K562 (cell line): Measurements from ENCODE around the gene PPM1E. TPM values are rescaled to one million over a fixed set of nuclear protein-coding genes. Genes with fewer than 3 reads are reported as not detected.
A peak's percentile ranks its signal among the peaks of the same experiment; 100 is the strongest.

Experiments used
- ATAC-seq: fragments of 200-7000 bp; cut with Tn5 transposase; 3 replicates; pipeline ENCODE4 v1.9.1; 2020; ENCODE audit warnings: moderate library complexity
- BruUV-seq: library from RNA; stranded (reverse); fragments of 400-500 nt; replicated peaks from 2 replicates; lab custom pipeline; 2021; lab: Mats Ljungman, UMichigan
- CTCF ChIA-PET: fragments of 300-600 bp; formaldehyde crosslinking; extraction: SDS; loops from one replicate; lab custom pipeline; 2021; ENCODE audit warnings: low intra/inter-chr PET ratio; lab: Yijun Ruan, JAX
- POLR2A ChIA-PET: fragments of 300-600, 350-650 bp; sonication (Branson Sonifier 250); formaldehyde crosslinking; extraction: SDS; loops from one replicate; lab custom pipeline; 2021; ENCODE audit warnings: antibody characterized with exemption, inconsistent platforms; lab: Yijun Ruan, JAX
- DNase-seq, 4 experiments: peaks; one replicate each; pipeline versions ENCODE4 v3.0.0 to v3.0.0-alpha.2; 2011 to 2018; ENCODE audit warnings: low spot score in 3 of 4, mixed read lengths in 3 of 4; ENCODE audit errors: extremely low read depth in 1 of 4
- FAIRE-seq: peaks from 2 replicates; lab custom pipeline; 2011; peaks lifted over from hg19 to GRCh38; lab: Jason Lieb, UNC
- H2AFZ ChIP-seq: 2 replicates; pipeline ENCODE4 v1.6.0; 2011; ENCODE audit warnings: low read depth, low read length, control low read depth, inconsistent platforms
- H3K27ac ChIP-seq: fragments of 200-600 bp; 3 replicates; pipeline ENCODE4 v1.8.0; 2011; ENCODE audit warnings: low read depth, mild to moderate bottlenecking, control low read depth, inconsistent platforms, low read length, moderate library complexity, mixed read lengths; ENCODE audit errors: extremely low read depth
- H3K27me3 ChIP-seq, 2 experiments: fragments of 300-600 bp in 1 of 2; 2 replicates in 1 of 2; 3 replicates in 1 of 2; pipeline versions ENCODE4 v1.6.0 to v1.8.0; 2011; ENCODE audit warnings: inconsistent platforms in 2 of 2, low read length in 2 of 2, mild to moderate bottlenecking in 1 of 2, mixed read lengths in 1 of 2, moderate library complexity in 1 of 2; ENCODE audit not compliant: control insufficient read depth in 2 of 2, insufficient read depth in 2 of 2
- H3K36me3 ChIP-seq: fragments of 300-600 bp; 3 replicates; pipeline ENCODE4 v1.8.0; 2011; ENCODE audit warnings: mild to moderate bottlenecking, low read length, inconsistent platforms; ENCODE audit not compliant: control insufficient read depth, insufficient read depth
- H3K4me1 ChIP-seq, 2 experiments: fragments of 200-600 bp in 1 of 2; replicated peaks in 1 of 2; 2 replicates in 1 of 2; 3 replicates in 1 of 2; pipeline versions ENCODE4 v1.5.1 to v1.8.0; 2011; ENCODE audit warnings: inconsistent platforms in 2 of 2, low read length in 2 of 2, mild to moderate bottlenecking in 1 of 2, mixed read lengths in 1 of 2, moderate library complexity in 1 of 2; ENCODE audit not compliant: control insufficient read depth in 2 of 2, insufficient read depth in 2 of 2
- H3K4me2 ChIP-seq: 2 replicates; pipeline ENCODE4 v1.6.1; 2011; ENCODE audit warnings: low read length, control low read depth, inconsistent platforms, mixed read lengths; ENCODE audit not compliant: insufficient read depth
- H3K4me3 ChIP-seq: fragments of 200-600 bp; sonication (generic), shearing (Covaris generic); 2 replicates; pipeline ENCODE4 v1.5.1; 2016; ENCODE audit warnings: control low read depth, inconsistent platforms
- H3K79me2 ChIP-seq: fragments of 200-600 bp; 3 replicates; pipeline ENCODE4 v1.8.0; 2011; ENCODE audit warnings: low read length, inconsistent platforms; ENCODE audit not compliant: control insufficient read depth, insufficient read depth
- H3K9ac ChIP-seq, 2 experiments: 2 replicates each; pipeline versions ENCODE4 v1.6.0 to v1.6.1; 2011; ENCODE audit warnings: low read depth in 2 of 2, low read length in 2 of 2, control low read depth in 1 of 2, inconsistent platforms in 1 of 2, mild to moderate bottlenecking in 1 of 2, mixed read lengths in 1 of 2; ENCODE audit not compliant: insufficient read depth in 1 of 2
- H3K9me1 ChIP-seq: one replicate; pipeline ENCODE4 v1.6.0; 2011; ENCODE audit warnings: inconsistent platforms, mild to moderate bottlenecking, low read length, moderate library complexity; ENCODE audit not compliant: control insufficient read depth, insufficient read depth
- H3K9me3 ChIP-seq: replicated peaks from 2 replicates; pipeline ENCODE4 v1.5.1; 2011; ENCODE audit warnings: low read depth, low read length, inconsistent platforms; ENCODE audit not compliant: control insufficient read depth, insufficient read depth
- H4K20me1 ChIP-seq: replicated peaks from 2 replicates; pipeline ENCODE4 v1.6.1; 2011; ENCODE audit warnings: low read length, inconsistent platforms, mixed read lengths; ENCODE audit not compliant: control insufficient read depth, insufficient read depth
- LEF1 ChIP-seq: fragments of 450-650 bp; IDR thresholded peaks from 2 replicates; pipeline ENCODE4 v1.6.1; 2016; ENCODE audit warnings: mild to moderate bottlenecking
- WGBS: fragments of 100-300 bp; shearing (Covaris generic); methylation state at CpG from one replicate; pipeline ENCODE4 v1.1.6; 2016; ENCODE audit warnings: low coverage, mixed read lengths; ENCODE audit not compliant: insufficient coverage; ENCODE audit errors: missing lambda C conversion rate; 5-methylcytosine and 5-hydroxymethylcytosine counted together
- in situ Hi-C: fragments of 300-500 bp; cut with MboI; formaldehyde crosslinking; loops from 4 replicates; pipeline ENCODE4 v1.15.0; 2018; ENCODE audit warnings: inconsistent platforms, mixed read lengths
- intact Hi-C: fragments of 100-400 bp; cut with micrococcal nuclease; formaldehyde crosslinking; loops from 2 replicates; pipeline ENCODE4 v1.14.2; 2022
- polyA plus RNA-seq, 8 experiments: library from polyadenylated mRNA; depleted of rRNA in 4 of 8; stranded (reverse) in 5 of 8; unstranded in 3 of 8; fragments of >200 nt; fragmentation: Nextera tagmentation in 2 of 8; fragmentation: Illumina TruSeq in 1 of 8; extraction: Ambion mirVana in 2 of 8; extraction: Trizol in 1 of 8; gene quantifications; 2 replicates each; pipeline versions ENCODE4 v1.2.1 to v1.2.3, GENCODE V29; 2011 to 2014; ENCODE audit warnings: inconsistent platforms in 1 of 8, missing spikeins in 1 of 8
- small RNA-seq: library from RNA; depleted of rRNA; stranded (forward); fragments of <200 nt; gene quantifications from one replicate; pipeline ENCODE3, GENCODE V24; 2014
- total RNA-seq, 7 experiments: library from RNA; depleted of rRNA in 6 of 7; stranded (reverse); fragments of >200 nt in 6 of 7; fragmentation: Illumina TruSeq in 2 of 7; extraction: Trizol in 2 of 7; gene quantifications; 2 replicates each; pipeline versions ENCODE4 v1.2.1 to v1.2.3, GENCODE V29; 2011 to 2021; ENCODE audit warnings: low replicate concordance in 1 of 7
- TF ChIP-seq, protein P1 (sequence below), 3 experiments: fragments of 200-800 bp in 1 of 3; fragments of 250-450 bp in 1 of 3; fragments of 450-650 bp in 1 of 3; sonication (Bioruptor Pico) in 1 of 3; sonication (Bioruptor generic) in 1 of 3; formaldehyde crosslinking in 1 of 3; IDR thresholded peaks; 2 replicates each; pipeline versions ENCODE4 v1.6.1 to v1.8.0; 2016 to 2022; ENCODE audit warnings: mild to moderate bottlenecking in 2 of 3, missing genetic modification characterization in 2 of 3, missing compliant biosample characterization in 1 of 3, moderate library complexity in 1 of 3

PPM1E gene
- total and polyA plus RNA-seq, 9 of the 15 experiments (the other 6 are each of a cell fraction or from before 2014, with no cell fraction given): 1.0 to 5.7 (median 4.7) TPM

DNA sequence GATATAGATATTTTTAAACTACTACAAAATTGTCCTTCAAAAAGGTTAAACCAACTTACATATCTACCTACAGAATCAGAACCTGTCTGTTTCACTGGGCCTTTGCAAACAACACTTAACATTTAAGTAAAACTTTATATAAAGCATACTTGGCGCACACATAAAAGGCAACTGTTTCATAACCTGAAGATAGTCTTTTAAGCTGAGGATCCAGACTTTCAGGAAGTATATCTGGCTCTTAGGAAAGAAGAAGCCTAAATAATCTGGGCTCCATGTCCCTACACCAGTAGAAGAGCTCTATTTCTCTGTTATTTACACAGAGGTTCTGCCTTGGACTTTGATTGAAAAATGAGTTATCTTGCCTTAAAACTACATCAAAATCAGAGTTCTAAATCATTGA, 275.2 kb downstream of the PPM1E start:
- no peaks in the 10 kb centered on the region for H3K9me1 ChIP-seq

More for the DNA sequence above, 275.2 kb downstream of the PPM1E start:
- H3K27ac ChIP-seq: no peak overlapping the region
- H3K4me3 ChIP-seq: no peak overlapping the region
- in situ Hi-C loops (no loop called here), intact Hi-C loops (no loop called here)
- no peak for TF ChIP-seq LEF1
- TF ChIP-seq, protein P1, sequence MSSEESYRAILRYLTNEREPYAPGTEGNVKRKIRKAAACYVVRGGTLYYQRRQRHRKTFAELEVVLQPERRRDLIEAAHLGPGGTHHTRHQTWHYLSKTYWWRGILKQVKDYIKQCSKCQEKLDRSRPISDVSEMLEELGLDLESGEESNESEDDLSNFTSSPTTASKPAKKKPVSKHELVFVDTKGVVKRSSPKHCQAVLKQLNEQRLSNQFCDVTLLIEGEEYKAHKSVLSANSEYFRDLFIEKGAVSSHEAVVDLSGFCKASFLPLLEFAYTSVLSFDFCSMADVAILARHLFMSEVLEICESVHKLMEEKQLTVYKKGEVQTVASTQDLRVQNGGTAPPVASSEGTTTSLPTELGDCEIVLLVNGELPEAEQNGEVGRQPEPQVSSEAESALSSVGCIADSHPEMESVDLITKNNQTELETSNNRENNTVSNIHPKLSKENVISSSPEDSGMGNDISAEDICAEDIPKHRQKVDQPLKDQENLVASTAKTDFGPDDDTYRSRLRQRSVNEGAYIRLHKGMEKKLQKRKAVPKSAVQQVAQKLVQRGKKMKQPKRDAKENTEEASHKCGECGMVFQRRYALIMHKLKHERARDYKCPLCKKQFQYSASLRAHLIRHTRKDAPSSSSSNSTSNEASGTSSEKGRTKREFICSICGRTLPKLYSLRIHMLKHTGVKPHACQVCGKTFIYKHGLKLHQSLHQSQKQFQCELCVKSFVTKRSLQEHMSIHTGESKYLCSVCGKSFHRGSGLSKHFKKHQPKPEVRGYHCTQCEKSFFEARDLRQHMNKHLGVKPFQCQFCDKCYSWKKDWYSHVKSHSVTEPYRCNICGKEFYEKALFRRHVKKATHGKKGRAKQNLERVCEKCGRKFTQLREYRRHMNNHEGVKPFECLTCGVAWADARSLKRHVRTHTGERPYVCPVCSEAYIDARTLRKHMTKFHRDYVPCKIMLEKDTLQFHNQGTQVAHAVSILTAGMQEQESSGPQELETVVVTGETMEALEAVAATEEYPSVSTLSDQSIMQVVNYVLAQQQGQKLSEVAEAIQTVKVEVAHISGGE (CRISPR knock-in tag; IDR thresholded peaks at IDR 0.05): peak in 1 of 3 experiments; percentile 65; a peak in 1 of 6 replicates
- H3K79me2 ChIP-seq: no peaks in the 10 kb centered on the region
- H3K36me3 ChIP-seq: peaks cover 72% of the 10 kb centered on the region; the same call in 2 of the 3 replicates
- no peaks in the 10 kb centered on the region for H3K27me3 ChIP-seq
- H3K4me1 ChIP-seq: peaks cover 0 to 7% of the 10 kb centered on the region in 2 experiments; a peak in 2 of 5 replicates
- no TSS peak for BruUV-seq
- no peaks in the 10 kb centered on the region for H3K9me3 ChIP-seq
- POLR2A ChIA-PET: interaction anchor here (1.1 kb wide), 1 partner anchor 399 kb away, joined by 3 read pairs; no protein-coding TSS in a partner anchor
- H2AFZ ChIP-seq: no peak overlapping the region
- CTCF ChIA-PET: no interaction called here
- no peak overlapping the region for H3K4me2 ChIP-seq
- FAIRE-seq (no peak), DNase-seq (no peak), ATAC-seq (no peak)
- WGBS: 94% methylated on average over 1 of the region's 1 CpG
- no peaks in the 10 kb centered on the region for H4K20me1 ChIP-seq
- H3K9ac ChIP-seq: no peak overlapping the region

Small RNA genes within 50 kb of the gene (small RNA-seq; reads per million reads assigned to genes)
- gene AC025521.1 (not detected), gene RF00017 (not detected), gene RNU6-518P (not detected)

Other genes with a start within 250 kb of the PPM1E start
- gene MTMR4, start 241.2 kb upstream of the PPM1E start, total RNA-seq (2014; rRNA removed): 28.7 and 40.9 TPM in 2 replicates
- gene MTMR4, start 241.2 kb upstream of the PPM1E start, total RNA-seq (2014; rRNA removed; fragmentation: Illumina TruSeq; extraction: Trizol): 28.4 and 28.5 TPM in 2 replicates
- 32.5 and 35.9 TPM in 2 replicates for gene MTMR4, start 241.2 kb upstream of the PPM1E start, total RNA-seq (2015; rRNA removed; fragmentation: Illumina TruSeq; extraction: Trizol)
- 43.7 and 45.7 TPM in 2 replicates for gene MTMR4, start 241.2 kb upstream of the PPM1E start, total RNA-seq (2021)
- 44.6 and 57.3 TPM in 2 replicates for gene MTMR4, start 241.2 kb upstream of the PPM1E start, polyA plus RNA-seq (2011; rRNA removed)
- gene MTMR4, start 241.2 kb upstream of the PPM1E start, polyA plus RNA-seq (2014; fragmentation: Illumina TruSeq; extraction: Trizol): 25.7 and 29.4 TPM in 2 replicates
- 1 to 10 TPM; 8.8 to 9.1 TPM for gene MTMR4, start 241.2 kb upstream of the PPM1E start, polyA plus RNA-seq (2014; fragmentation: Nextera tagmentation; extraction: Ambion mirVana)
- 22.7 and 27.4 TPM in 2 replicates for gene MTMR4, start 241.2 kb upstream of the PPM1E start, polyA plus RNA-seq (2014; rRNA removed)
- 0.04 and 0.05 TPM in 2 replicates for gene TEX14, start 63.8 kb upstream of the PPM1E start, total RNA-seq (2014; rRNA removed)
- 0.06 and 0.11 TPM in 2 replicates for gene TEX14, start 63.8 kb upstream of the PPM1E start, total RNA-seq (2014; rRNA removed; fragmentation: Illumina TruSeq; extraction: Trizol)
- gene TEX14, start 63.8 kb upstream of the PPM1E start, total RNA-seq (2015; rRNA removed; fragmentation: Illumina TruSeq; extraction: Trizol): 0.04 TPM in 1 of 2 replicates, not detected in the other
- gene TEX14, start 63.8 kb upstream of the PPM1E start, total RNA-seq (2021): 0.09 and 0.18 TPM in 2 replicates
- gene TEX14, start 63.8 kb upstream of the PPM1E start, polyA plus RNA-seq (2011; rRNA removed): 0.06 and 0.27 TPM in 2 replicates
- gene TEX14, start 63.8 kb upstream of the PPM1E start, polyA plus RNA-seq (2014; fragmentation: Illumina TruSeq; extraction: Trizol): 0.06 and 0.12 TPM in 2 replicates
- under 1 TPM; 0.10 to 0.11 TPM for gene TEX14, start 63.8 kb upstream of the PPM1E start, polyA plus RNA-seq (2014; fragmentation: Nextera tagmentation; extraction: Ambion mirVana)
- 0.05 TPM in 2 replicates for gene TEX14, start 63.8 kb upstream of the PPM1E start, polyA plus RNA-seq (2014; rRNA removed)
- gene RAD51C, start 63.3 kb upstream of the PPM1E start, total RNA-seq (2014; rRNA removed): 66.4 and 103 TPM in 2 replicates
- gene RAD51C, start 63.3 kb upstream of the PPM1E start, total RNA-seq (2014; rRNA removed; fragmentation: Illumina TruSeq; extraction: Trizol): 126 and 145 TPM in 2 replicates
- 96.1 and 106 TPM in 2 replicates for gene RAD51C, start 63.3 kb upstream of the PPM1E start, total RNA-seq (2015; rRNA removed; fragmentation: Illumina TruSeq; extraction: Trizol)
- gene RAD51C, start 63.3 kb upstream of the PPM1E start, total RNA-seq (2021): 93.9 and 96.9 TPM in 2 replicates
- gene RAD51C, start 63.3 kb upstream of the PPM1E start, polyA plus RNA-seq (2011; rRNA removed): 107 and 137 TPM in 2 replicates
- gene RAD51C, start 63.3 kb upstream of the PPM1E start, polyA plus RNA-seq (2014; fragmentation: Illumina TruSeq; extraction: Trizol): 113 and 135 TPM in 2 replicates
- gene RAD51C, start 63.3 kb upstream of the PPM1E start, polyA plus RNA-seq (2014; fragmentation: Nextera tagmentation; extraction: Ambion mirVana): 100 to 1,000 TPM; 341 TPM
- 148 and 161 TPM in 2 replicates for gene RAD51C, start 63.3 kb upstream of the PPM1E start, polyA plus RNA-seq (2014; rRNA removed)